Neural crest cell (in vitro differentiated cells): ENCODE data around the gene CHD1. TPM values are rescaled to one million over a fixed set of nuclear protein-coding genes. Genes with fewer than 3 reads are reported as not detected.

Experiments used
- DNase-seq: peaks from one replicate; pipeline ENCODE4 v3.0.0; 2021; ENCODE audit warnings: low read depth, mixed read lengths, low spot score
- H3K27ac Mint-ChIP-seq: one replicate; pipeline ENCODE4 v1.8.0; 2021; ENCODE audit warnings: mild to moderate bottlenecking, mixed read lengths; ENCODE audit not compliant: unreplicated experiment
- H3K27me3 Mint-ChIP-seq: 2 replicates; pipeline ENCODE4 v1.8.0; 2021; ENCODE audit warnings: low read depth, mild to moderate bottlenecking, mixed read lengths
- H3K36me3 Mint-ChIP-seq: 2 replicates; pipeline ENCODE4 v1.8.0; 2021; ENCODE audit warnings: low read depth, mild to moderate bottlenecking, mixed read lengths
- H3K4me1 Mint-ChIP-seq: 2 replicates; pipeline ENCODE4 v1.8.0; 2021; ENCODE audit warnings: mixed read lengths
- H3K4me3 Mint-ChIP-seq: one replicate; pipeline ENCODE4 v1.8.0; 2021; ENCODE audit warnings: mild to moderate bottlenecking, mixed read lengths
- H3K9me3 Mint-ChIP-seq: 2 replicates; pipeline ENCODE4 v1.8.0; 2021; ENCODE audit warnings: mixed read lengths
- total RNA-seq: library from RNA; stranded (reverse); gene quantifications from 2 replicates; pipeline ENCODE4 v1.2.1, GENCODE V29; 2021
- TF ChIP-seq, protein P1 (sequence below): fragments of 200-600 bp; sonication (generic); conservative IDR thresholded peaks from 2 replicates; pipeline ENCODE4 v1.5.0; 2021; ENCODE audit warnings: antibody characterized with exemption, mild to moderate bottlenecking

Gene CHD1
- total RNA-seq, 1 donor from 2014 or later: 72.0 TPM

GRCh38 chr5:98865690-98866089, 63.1 kb downstream of the CHD1 start:
- Mint-ChIP-seq H3K36me3 (peaks cover 25% of the 10 kb centered on the region), H3K27ac (no peak overlapping the region), H3K4me1 (no peaks in the 10 kb centered on the region), H3K4me3 (no peak overlapping the region), H3K9me3 (no peaks in the 10 kb centered on the region), H3K27me3 (no peaks in the 10 kb centered on the region)
- DNase-seq: no peak
- TF ChIP-seq, protein P1, sequence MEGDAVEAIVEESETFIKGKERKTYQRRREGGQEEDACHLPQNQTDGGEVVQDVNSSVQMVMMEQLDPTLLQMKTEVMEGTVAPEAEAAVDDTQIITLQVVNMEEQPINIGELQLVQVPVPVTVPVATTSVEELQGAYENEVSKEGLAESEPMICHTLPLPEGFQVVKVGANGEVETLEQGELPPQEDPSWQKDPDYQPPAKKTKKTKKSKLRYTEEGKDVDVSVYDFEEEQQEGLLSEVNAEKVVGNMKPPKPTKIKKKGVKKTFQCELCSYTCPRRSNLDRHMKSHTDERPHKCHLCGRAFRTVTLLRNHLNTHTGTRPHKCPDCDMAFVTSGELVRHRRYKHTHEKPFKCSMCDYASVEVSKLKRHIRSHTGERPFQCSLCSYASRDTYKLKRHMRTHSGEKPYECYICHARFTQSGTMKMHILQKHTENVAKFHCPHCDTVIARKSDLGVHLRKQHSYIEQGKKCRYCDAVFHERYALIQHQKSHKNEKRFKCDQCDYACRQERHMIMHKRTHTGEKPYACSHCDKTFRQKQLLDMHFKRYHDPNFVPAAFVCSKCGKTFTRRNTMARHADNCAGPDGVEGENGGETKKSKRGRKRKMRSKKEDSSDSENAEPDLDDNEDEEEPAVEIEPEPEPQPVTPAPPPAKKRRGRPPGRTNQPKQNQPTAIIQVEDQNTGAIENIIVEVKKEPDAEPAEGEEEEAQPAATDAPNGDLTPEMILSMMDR: no peak

DNA sequence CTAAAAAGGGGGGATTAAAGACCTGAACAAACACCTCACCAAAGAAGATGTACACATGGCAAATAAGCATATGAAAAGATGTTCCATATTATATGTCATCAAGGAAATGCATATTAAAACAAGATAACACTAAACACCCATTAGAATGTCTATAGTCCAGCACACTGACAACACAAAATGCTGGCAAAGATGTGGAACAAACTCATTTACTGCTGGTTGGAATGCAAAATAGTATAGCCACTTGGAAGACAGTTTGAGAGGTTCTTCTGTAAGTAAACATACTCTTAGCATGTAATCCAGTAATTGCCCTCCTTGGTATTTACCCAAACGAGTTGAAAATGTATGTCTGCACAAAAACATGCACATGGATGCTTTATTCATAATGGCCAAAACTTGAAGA, 81.8 kb downstream of the CHD1 start:
- TF ChIP-seq, protein P1: no peak
- Mint-ChIP-seq H3K4me3 (no peak overlapping the region), H3K36me3 (peaks cover 9% of the 10 kb centered on the region), H3K27me3 (no peaks in the 10 kb centered on the region), H3K4me1 (no peaks in the 10 kb centered on the region), H3K9me3 (peaks cover 5% of the 10 kb centered on the region), H3K27ac (no peak overlapping the region)
- DNase-seq: no peak

DNA sequence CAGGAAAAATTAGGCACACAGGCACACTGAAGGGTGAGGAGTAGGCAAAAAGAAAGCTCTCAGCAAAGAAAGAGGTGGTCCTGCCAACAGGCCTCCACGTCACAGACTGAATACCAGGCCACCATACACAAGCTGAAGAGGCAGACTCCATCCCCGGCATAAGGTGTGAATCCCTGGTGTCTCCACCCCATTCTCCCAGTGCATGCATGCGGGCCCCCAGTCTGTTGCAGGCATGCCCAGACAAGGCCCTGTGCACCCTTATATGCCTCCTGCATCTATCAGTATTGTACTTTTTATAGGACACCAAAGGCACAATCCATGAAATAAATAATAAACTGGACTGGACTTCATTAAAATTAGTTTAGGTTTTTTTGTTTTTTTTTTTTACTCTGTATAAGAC, 82.3 kb downstream of the CHD1 start:
- Mint-ChIP-seq H3K27me3 (no peaks in the 10 kb centered on the region), H3K27ac (no peak overlapping the region), H3K9me3 (peaks cover 5% of the 10 kb centered on the region), H3K4me3 (no peak overlapping the region), H3K36me3 (peaks cover 9% of the 10 kb centered on the region), H3K4me1 (no peaks in the 10 kb centered on the region)
- TF ChIP-seq, protein P1: no peak
- no peak for DNase-seq

GRCh38 chr5:98845878-98846277, 82.9 kb downstream of the CHD1 start:
- Mint-ChIP-seq H3K4me1 (no peaks in the 10 kb centered on the region), H3K9me3 (peaks cover 5% of the 10 kb centered on the region), H3K36me3 (peaks cover 4% of the 10 kb centered on the region), H3K27me3 (no peaks in the 10 kb centered on the region), H3K4me3 (no peak overlapping the region), H3K27ac (no peak overlapping the region)
- TF ChIP-seq, protein P1: no peak
- DNase-seq: no peak

DNA sequence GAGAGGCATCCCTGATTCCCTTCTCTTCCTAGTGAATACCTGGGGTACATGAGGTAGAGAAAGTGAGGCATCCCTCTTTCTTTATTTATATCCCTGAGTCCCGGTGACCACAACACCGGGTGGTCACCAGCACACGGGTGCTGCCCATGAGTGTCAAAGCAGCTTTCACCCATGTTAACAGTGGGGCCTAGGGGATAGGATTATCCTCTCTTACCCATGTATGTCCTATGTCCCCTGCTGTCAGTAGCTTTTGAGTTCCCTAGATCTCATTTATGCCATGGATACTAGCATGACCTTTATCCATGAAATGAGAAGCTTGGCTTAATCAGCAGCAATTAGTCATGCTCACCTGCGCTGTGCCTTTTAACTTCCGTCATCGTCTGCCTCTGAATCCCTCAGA, 83.9 kb downstream of the CHD1 start:
- no peak overlapping the region for H3K4me3 Mint-ChIP-seq
- peaks cover 6% of the 10 kb centered on the region for H3K9me3 Mint-ChIP-seq
- H3K36me3 Mint-ChIP-seq: peaks cover 4% of the 10 kb centered on the region
- no peaks in the 10 kb centered on the region for H3K27me3 Mint-ChIP-seq
- no peak overlapping the region for H3K27ac Mint-ChIP-seq
- DNase-seq: no peak
- TF ChIP-seq, protein P1: no peak
- H3K4me1 Mint-ChIP-seq: no peaks in the 10 kb centered on the region

DNA sequence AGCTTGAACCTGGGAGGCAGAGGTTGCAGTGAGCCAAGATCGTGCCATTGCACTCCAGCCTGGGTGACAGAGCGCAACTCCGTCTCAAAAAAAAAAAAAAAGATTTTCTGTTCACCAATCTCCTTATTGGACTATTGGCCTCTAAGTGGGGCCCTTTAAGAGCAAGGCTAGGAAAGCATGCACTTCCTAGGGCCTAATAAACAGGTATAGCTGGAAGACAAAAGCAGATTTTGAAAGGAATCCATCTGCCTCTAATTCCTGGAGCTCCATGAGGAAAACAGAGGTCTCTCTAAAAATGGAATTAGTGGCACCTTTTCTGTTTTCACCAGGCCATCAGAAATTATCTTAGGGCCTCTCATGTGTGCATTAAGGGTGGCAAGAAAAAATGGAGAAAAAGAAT, 85.3 kb downstream of the CHD1 start:
- peaks cover 8% of the 10 kb centered on the region for H3K9me3 Mint-ChIP-seq
- TF ChIP-seq, protein P1: no peak
- H3K27me3 Mint-ChIP-seq: no peaks in the 10 kb centered on the region
- H3K27ac Mint-ChIP-seq: no peak overlapping the region
- no peak overlapping the region for H3K4me3 Mint-ChIP-seq
- no peaks in the 10 kb centered on the region for H3K4me1 Mint-ChIP-seq
- no peak for DNase-seq
- peaks cover 4% of the 10 kb centered on the region for H3K36me3 Mint-ChIP-seq
